RWPE2 (cell line): ENCODE measurements around the gene LVRN.

Source experiments
- ATAC-seq: fragments of 200-7000 bp; cut with Tn5 transposase; 3 replicates; pipeline ENCODE4 v1.9.1; 2021; ENCODE audit warnings: low read depth
- DNase-seq: peaks from one replicate; pipeline ENCODE4 v3.0.0-alpha.2; 2020; ENCODE audit warnings: low spot score
- H3K27ac ChIP-seq: fragments of 450-650 bp; 2 replicates; pipeline ENCODE4 v1.5.1; 2017; ENCODE audit warnings: mild to moderate bottlenecking; ENCODE audit not compliant: poor library complexity, severe bottlenecking
- H3K27me3 ChIP-seq: fragments of 250-450 bp; sonication (Bioruptor Pico); 2 replicates; pipeline ENCODE4 v1.5.1; 2021; ENCODE audit warnings: mild to moderate bottlenecking, moderate library complexity; ENCODE audit not compliant: insufficient read depth, poor library complexity, severe bottlenecking
- H3K36me3 ChIP-seq: fragments of 250-450 bp; sonication (Bioruptor Pico); 2 replicates; pipeline ENCODE4 v1.5.1; 2020; ENCODE audit warnings: low read depth, mild to moderate bottlenecking, moderate library complexity
- H3K4me1 ChIP-seq: fragments of 250-450 bp; sonication (Bioruptor Pico); 2 replicates; pipeline ENCODE4 v1.5.1; 2021; ENCODE audit warnings: mild to moderate bottlenecking, moderate library complexity; ENCODE audit not compliant: insufficient read depth, poor library complexity, severe bottlenecking
- H3K4me3 ChIP-seq: fragments of 250-450 bp; sonication (Bioruptor Pico); 2 replicates; pipeline ENCODE4 v1.5.1; 2021; ENCODE audit warnings: mild to moderate bottlenecking, moderate library complexity; ENCODE audit not compliant: severe bottlenecking
- H3K9me3 ChIP-seq: fragments of 250-450 bp; sonication (Bioruptor Pico); 2 replicates; pipeline ENCODE4 v1.5.1; 2021; ENCODE audit warnings: mild to moderate bottlenecking, moderate library complexity; ENCODE audit not compliant: severe bottlenecking
- CTCF ChIP-seq: fragments of 450-650 bp; IDR thresholded peaks from one replicate; pipeline ENCODE4 v1.5.1; 2017; ENCODE audit warnings: mild to moderate bottlenecking, moderate library complexity; ENCODE audit not compliant: poor library complexity, severe bottlenecking

LVRN gene

GRCh38 chr5:115977096-115977495, 14.8 kb downstream of the LVRN start:
- no peaks in the 10 kb centered on the region for H3K9me3 ChIP-seq
- ATAC-seq (no peak), DNase-seq (no peak)
- peaks cover 14% of the 10 kb centered on the region for H3K27me3 ChIP-seq
- no peaks in the 10 kb centered on the region for H3K4me1 ChIP-seq
- no peak overlapping the region for H3K27ac ChIP-seq
- H3K36me3 ChIP-seq = no peaks in the 10 kb centered on the region; the same call in 1 of the 2 replicates
- no peak overlapping the region for H3K4me3 ChIP-seq
- no peak for TF ChIP-seq CTCF

DNA sequence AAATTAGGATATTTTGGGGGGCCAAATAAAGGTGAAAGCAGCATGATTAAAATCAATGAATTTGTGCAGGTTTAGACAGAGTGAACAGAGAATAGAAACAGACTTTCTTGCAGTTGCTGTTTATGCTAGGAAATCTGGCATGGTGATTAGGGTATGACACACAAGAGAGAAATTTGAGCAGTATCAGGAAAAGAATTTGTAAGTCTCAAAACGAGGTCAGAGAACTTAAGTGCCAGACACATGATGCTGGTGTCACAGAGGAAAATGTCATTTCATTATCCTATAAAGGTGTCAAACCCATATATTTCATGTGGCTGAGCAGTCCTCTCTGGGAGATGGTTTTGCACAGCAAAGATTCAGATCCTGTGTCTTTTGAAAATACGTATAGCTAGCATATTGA, 15.7 kb downstream of the LVRN start:
- no peaks in the 10 kb centered on the region for H3K9me3 ChIP-seq
- no peak overlapping the region for H3K27ac ChIP-seq
- ATAC-seq = peak; percentile 61
- no peak for DNase-seq
- no peaks in the 10 kb centered on the region for H3K4me1 ChIP-seq
- H3K36me3 ChIP-seq = no peaks in the 10 kb centered on the region
- H3K4me3 ChIP-seq = no peak overlapping the region
- H3K27me3 ChIP-seq = peaks cover 12% of the 10 kb centered on the region
- no peak for TF ChIP-seq CTCF

GRCh38 chr5:115978779-115979178, 16.5 kb downstream of the LVRN start:
- TF ChIP-seq CTCF = no peak
- no peaks in the 10 kb centered on the region for H3K36me3 ChIP-seq
- H3K4me3 ChIP-seq = no peak overlapping the region
- H3K27ac ChIP-seq = no peak overlapping the region
- no peaks in the 10 kb centered on the region for H3K9me3 ChIP-seq
- no peaks in the 10 kb centered on the region for H3K4me1 ChIP-seq
- DNase-seq = no peak
- H3K27me3 ChIP-seq = peaks cover 7% of the 10 kb centered on the region
- ATAC-seq = no peak

DNA sequence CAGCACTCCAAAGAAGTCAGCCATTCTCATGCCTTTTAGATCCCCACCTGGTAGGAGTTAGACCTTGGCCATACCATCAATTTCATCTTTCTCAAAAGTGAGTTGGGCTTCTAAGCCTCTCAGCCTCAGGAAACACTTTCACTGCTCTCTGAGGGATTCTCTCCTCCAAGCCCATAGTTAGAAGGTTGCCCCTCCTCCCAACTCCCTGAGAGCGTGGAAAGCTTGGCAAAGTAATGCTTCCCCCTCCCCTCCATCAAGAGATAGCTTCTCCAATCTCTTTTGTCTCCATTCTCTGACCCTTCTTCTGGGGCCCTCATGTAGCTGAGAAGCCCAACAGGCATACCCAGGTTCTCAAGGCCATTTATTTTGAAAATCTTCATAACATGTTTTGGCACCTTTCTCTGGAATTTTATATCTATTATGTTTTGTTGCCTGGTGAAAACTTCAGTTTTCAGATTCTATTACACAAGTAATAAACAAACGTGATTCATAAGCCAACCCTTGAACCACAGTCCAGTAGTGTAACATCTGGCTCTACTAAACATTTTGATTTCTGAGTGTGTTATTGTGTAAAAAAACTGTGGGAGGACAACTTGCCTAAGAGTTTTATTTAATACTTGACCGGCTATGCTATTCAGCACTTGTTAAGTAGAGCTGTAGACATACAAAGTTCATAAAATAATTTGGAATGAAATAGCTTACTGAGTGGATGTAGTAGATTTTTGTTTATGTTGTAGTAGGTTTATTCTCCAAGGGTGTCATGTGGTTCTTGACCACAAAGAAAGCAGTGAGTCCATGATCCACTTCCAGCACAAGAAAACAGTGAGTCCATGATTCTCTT, 17.1 kb downstream of the LVRN start:
- Histone ChIP-seq H3K9me3 (no peaks in the 10 kb centered on the region), H3K4me3 (no peak overlapping the region), H3K4me1 (no peaks in the 10 kb centered on the region), H3K27me3 (peaks cover under 1% of the 10 kb centered on the region), H3K36me3 (no peaks in the 10 kb centered on the region), H3K27ac (no peak overlapping the region)
- no peak for ATAC-seq
- TF ChIP-seq CTCF = no peak
- DNase-seq = no peak

DNA sequence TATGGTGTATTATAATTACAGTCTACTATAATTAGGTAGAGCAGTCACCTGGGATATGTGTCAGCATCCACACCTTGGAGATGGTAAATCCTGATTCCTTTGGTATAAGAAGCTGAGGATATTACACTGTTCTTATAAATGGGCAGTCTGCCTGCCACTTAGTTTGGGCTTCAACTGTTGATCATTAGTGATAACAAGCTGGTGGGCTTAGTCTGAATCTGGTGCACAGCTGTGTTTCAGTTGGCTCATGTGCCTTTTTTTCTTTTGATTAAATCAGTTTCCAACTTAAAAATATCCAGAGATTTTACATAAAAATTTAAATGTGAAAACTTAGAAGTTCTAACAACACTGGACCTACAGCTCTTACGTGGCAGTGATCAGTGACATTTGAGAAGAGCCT, 21.2 kb downstream of the LVRN start:
- DNase-seq = no peak
- no peak for ATAC-seq
- H3K9me3 ChIP-seq = no peaks in the 10 kb centered on the region
- H3K27ac ChIP-seq = no peak overlapping the region
- no peaks in the 10 kb centered on the region for H3K4me1 ChIP-seq
- H3K27me3 ChIP-seq = no peaks in the 10 kb centered on the region
- H3K4me3 ChIP-seq = no peak overlapping the region
- H3K36me3 ChIP-seq = no peaks in the 10 kb centered on the region
- TF ChIP-seq CTCF = no peak
